ENCODE measurements around the gene MIEF1. TPM values are rescaled to one million over a fixed set of nuclear protein-coding genes. Genes with fewer than 3 reads are reported as not detected.

The MIEF1 gene
- total RNA-seq, 4 donors from 2014 or later, result 19.2 to 23.6 (median 23.4) TPM

DNA sequence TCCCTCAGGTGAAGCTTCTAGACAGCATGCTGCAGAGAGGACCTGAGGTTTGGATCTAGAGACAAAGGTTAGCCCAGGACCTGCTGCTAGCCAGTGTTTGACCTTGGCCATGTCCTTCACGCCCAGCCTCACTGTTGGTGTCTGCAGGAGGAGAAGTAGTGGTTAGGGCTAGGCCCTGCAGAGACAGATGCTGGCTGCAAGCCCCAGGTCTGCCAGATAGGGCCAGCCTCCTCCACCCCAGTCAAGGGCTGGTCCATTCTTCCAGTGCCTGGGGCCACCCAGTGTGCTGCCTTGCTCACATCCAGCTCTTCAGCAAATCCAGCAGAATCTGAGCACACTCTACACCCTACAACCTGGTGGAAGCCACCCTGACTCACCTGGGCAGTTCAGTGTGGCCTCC lies 21.5 kb upstream of the MIEF1 start:
- Histone ChIP-seq H3K4me1 (no peaks in the 10 kb centered on the region), H3K9me3 (no peaks in the 10 kb centered on the region), H3K27ac (no peak overlapping the region), H3K36me3 (no peaks in the 10 kb centered on the region), H3K4me3 (no peak overlapping the region), H3K27me3 (no peaks in the 10 kb centered on the region)
- TF ChIP-seq EP300 (IDR thresholded peaks at IDR 0.05), result no peak
- no peak for TF ChIP-seq POLR2AphosphoS5 (IDR thresholded peaks at IDR 0.05)
- TF ChIP-seq POLR2A (IDR thresholded peaks at IDR 0.05), result no peak
- TF ChIP-seq, protein P1, sequence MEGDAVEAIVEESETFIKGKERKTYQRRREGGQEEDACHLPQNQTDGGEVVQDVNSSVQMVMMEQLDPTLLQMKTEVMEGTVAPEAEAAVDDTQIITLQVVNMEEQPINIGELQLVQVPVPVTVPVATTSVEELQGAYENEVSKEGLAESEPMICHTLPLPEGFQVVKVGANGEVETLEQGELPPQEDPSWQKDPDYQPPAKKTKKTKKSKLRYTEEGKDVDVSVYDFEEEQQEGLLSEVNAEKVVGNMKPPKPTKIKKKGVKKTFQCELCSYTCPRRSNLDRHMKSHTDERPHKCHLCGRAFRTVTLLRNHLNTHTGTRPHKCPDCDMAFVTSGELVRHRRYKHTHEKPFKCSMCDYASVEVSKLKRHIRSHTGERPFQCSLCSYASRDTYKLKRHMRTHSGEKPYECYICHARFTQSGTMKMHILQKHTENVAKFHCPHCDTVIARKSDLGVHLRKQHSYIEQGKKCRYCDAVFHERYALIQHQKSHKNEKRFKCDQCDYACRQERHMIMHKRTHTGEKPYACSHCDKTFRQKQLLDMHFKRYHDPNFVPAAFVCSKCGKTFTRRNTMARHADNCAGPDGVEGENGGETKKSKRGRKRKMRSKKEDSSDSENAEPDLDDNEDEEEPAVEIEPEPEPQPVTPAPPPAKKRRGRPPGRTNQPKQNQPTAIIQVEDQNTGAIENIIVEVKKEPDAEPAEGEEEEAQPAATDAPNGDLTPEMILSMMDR (IDR thresholded peaks at IDR 0.05), result no peak
- DNase-seq (ENCODE audit: low spot score in 2 of 2), result no peak
- no CpG with 5 or more reads among the region's 1 CpG for WGBS

DNA sequence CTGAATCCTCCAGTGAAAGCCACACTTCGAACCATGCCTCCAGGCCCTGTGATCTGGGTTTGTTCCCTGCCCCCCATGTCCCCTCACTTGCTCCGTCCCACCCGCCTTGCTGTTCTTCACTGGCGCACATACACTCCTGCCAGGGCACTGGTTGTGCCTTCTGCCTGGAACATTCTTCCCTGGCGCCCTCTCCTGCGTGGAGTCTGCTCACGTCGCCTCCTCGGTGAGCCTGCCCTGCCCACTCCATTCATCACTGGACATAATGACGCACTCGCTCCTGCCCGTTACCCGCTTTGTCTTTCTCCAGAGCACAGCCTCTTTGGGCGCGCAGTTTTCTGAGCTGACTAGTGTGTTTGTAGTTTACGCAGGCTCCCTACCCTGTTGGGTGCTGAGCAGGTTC lies 21.0 kb upstream of the MIEF1 start:
- TF ChIP-seq POLR2AphosphoS5 (IDR thresholded peaks at IDR 0.05), result no peak
- no peak for TF ChIP-seq POLR2A (IDR thresholded peaks at IDR 0.05)
- TF ChIP-seq, protein P1 (IDR thresholded peaks at IDR 0.05), result no peak
- no peak for TF ChIP-seq EP300 (IDR thresholded peaks at IDR 0.05)

DNA sequence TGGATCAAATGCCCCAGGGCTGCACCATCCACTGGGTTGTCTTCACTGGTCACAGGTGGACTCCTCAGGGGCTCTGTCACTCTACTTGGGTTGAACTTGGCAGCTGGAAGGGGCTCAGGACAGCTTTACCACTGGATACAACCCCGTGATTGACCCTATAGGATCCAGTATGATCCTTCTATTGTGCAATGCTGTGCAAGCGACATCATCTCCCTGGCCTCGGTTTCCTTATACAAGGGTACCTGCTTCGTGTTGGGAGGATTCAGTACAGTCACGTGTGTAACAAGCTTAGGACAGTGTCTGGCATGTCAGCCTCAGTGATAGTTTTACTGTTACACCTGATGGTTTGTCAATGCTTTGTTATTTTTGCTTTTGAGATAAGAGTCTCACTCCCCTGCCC lies 20.5 kb upstream of the MIEF1 start:
- Histone ChIP-seq H3K9me3 (no peaks in the 10 kb centered on the region), H3K36me3 (no peaks in the 10 kb centered on the region), H3K27ac (no peak overlapping the region), H3K4me3 (no peak overlapping the region), H3K4me1 (no peaks in the 10 kb centered on the region), H3K27me3 (no peaks in the 10 kb centered on the region)
- TF ChIP-seq POLR2A (IDR thresholded peaks at IDR 0.05) (no peak), EP300 (IDR thresholded peaks at IDR 0.05) (no peak), POLR2AphosphoS5 (IDR thresholded peaks at IDR 0.05) (no peak)
- TF ChIP-seq, protein P1 (IDR thresholded peaks at IDR 0.05), result no peak
- no peak for DNase-seq (ENCODE audit: low spot score in 2 of 2)
- 93% methylated on average over 5 of the region's 5 CpGs for WGBS

More for the DNA sequence above, 21.0 kb upstream of the MIEF1 start:
- Histone ChIP-seq H3K27me3 (no peaks in the 10 kb centered on the region), H3K27ac (no peak overlapping the region), H3K4me3 (no peak overlapping the region), H3K4me1 (no peaks in the 10 kb centered on the region), H3K9me3 (no peaks in the 10 kb centered on the region), H3K36me3 (no peaks in the 10 kb centered on the region)
- WGBS, result 88% methylated on average over 16 of the region's 16 CpGs
- DNase-seq (ENCODE audit: low spot score in 2 of 2), result no peak

DNA sequence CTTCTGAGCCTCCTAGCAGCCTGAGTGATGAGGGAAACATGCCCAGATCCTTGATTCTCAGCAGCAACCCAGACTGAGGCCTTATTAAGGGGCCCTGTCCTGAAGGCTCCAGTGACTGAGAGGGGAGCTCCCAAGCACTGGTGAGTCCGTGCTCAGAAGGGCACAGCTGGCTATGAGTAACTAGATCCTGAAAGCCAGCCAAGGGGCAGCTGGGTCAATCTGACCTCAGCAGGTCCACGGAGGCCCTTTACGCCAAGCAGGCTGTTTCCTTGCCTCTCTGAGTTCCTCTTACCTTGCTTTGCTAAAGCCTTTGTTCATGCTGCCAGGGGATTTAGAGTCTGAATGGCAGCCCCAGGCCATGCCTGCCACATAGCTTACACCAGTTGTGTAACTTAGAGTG lies 19.3 kb upstream of the MIEF1 start:
- no peak overlapping the region for H3K4me3 ChIP-seq
- no peaks in the 10 kb centered on the region for H3K27me3 ChIP-seq
- H3K9me3 ChIP-seq, result no peaks in the 10 kb centered on the region
- no peak for DNase-seq (ENCODE audit: low spot score in 2 of 2)
- no peak overlapping the region for H3K27ac ChIP-seq
- no peaks in the 10 kb centered on the region for H3K4me1 ChIP-seq
- no peak for TF ChIP-seq EP300 (IDR thresholded peaks at IDR 0.05)
- TF ChIP-seq POLR2AphosphoS5 (IDR thresholded peaks at IDR 0.05), result no peak
- TF ChIP-seq, protein P1 (IDR thresholded peaks at IDR 0.05), result no peak
- H3K36me3 ChIP-seq, result no peaks in the 10 kb centered on the region
- 74% methylated on average over 3 of the region's 3 CpGs for WGBS

DNA sequence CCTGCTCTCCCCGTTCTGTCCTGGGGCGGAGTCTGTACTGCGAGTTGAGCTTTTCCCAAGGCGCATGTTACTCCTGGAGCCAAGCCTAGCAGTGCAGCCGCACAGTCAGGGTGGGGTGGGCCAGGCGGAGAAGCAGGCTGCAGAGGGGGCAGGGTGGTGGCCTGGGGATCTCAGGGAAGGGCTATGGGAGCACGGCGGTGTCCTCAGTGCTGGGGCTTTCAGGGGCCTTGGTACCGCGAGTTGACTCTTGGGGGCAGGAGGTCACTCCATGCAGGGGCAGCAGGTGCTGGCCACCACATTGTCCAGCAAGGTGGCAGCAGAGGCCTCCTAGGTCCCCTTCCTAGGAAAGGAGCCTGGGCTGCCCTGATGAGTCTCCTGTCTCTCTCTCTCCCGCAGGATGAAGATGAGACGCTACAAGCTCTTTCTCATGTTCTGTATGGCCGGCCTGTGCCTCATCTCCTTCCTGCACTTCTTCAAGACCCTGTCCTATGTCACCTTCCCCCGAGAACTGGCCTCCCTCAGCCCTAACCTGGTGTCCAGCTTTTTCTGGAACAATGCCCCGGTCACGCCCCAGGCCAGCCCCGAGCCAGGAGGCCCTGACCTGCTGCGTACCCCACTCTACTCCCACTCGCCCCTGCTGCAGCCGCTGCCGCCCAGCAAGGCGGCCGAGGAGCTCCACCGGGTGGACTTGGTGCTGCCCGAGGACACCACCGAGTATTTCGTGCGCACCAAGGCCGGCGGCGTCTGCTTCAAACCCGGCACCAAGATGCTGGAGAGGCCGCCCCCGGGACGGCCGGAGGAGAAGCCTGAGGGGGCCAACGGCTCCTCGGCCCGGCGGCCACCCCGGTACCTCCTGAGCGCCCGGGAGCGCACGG lies 14.9 kb upstream of the MIEF1 start:
- no peak for DNase-seq (ENCODE audit: low spot score in 2 of 2)
- TF ChIP-seq POLR2AphosphoS5 (IDR thresholded peaks at IDR 0.05), result no peak
- TF ChIP-seq POLR2A (IDR thresholded peaks at IDR 0.05), result no peak
- TF ChIP-seq, protein P1 (IDR thresholded peaks at IDR 0.05), result no peak
- no peak for TF ChIP-seq EP300 (IDR thresholded peaks at IDR 0.05)
- WGBS, result 66% methylated on average over 19 of the region's 45 CpGs
- Histone ChIP-seq H3K27ac (no peak overlapping the region), H3K9me3 (no peaks in the 10 kb centered on the region), H3K27me3 (no peaks in the 10 kb centered on the region), H3K4me1 (peaks cover 7% of the 10 kb centered on the region), H3K4me3 (no peak overlapping the region), H3K36me3 (no peaks in the 10 kb centered on the region)

All from suprapubic skin (tissue), 4 donors.